HL-60 (cell line): Measurements from ENCODE around the gene GALNS.

ENCODE experiments used
- DNase-seq, 2 experiments: peaks; one replicate each; pipeline ENCODE4 v3.0.0-alpha.2; 2010 to 2020; ENCODE audit warnings: low read depth in 1 of 2, low spot score in 1 of 2
- H3K27ac ChIP-seq: fragments of 250-450 bp; sonication (Bioruptor Pico); replicated peaks from 2 replicates; pipeline ENCODE4 v1.5.1; 2020; ENCODE audit warnings: mild to moderate bottlenecking, moderate library complexity
- H3K27me3 ChIP-seq: fragments of 250-450 bp; sonication (Bioruptor Pico); 2 replicates; pipeline ENCODE4 v1.5.1; 2021; ENCODE audit warnings: mild to moderate bottlenecking, moderate library complexity; ENCODE audit not compliant: insufficient read depth, poor library complexity, severe bottlenecking
- H3K4me3 ChIP-seq: replicated peaks from 2 replicates; pipeline ENCODE4 v1.5.1; 2011; ENCODE audit warnings: mild to moderate bottlenecking, control low read depth, low read length; ENCODE audit not compliant: insufficient read depth
- CTCF ChIP-seq: IDR thresholded peaks from one replicate; pipeline ENCODE4 v1.5.1; 2011; ENCODE audit warnings: low read length, control low read depth, inconsistent platforms; ENCODE audit not compliant: insufficient read depth
- GABPA ChIP-seq: IDR thresholded peaks from 2 replicates; pipeline ENCODE4 v1.6.1; 2012; ENCODE audit warnings: low read depth
- POLR2AphosphoS5 ChIP-seq: IDR thresholded peaks from 2 replicates; pipeline ENCODE4 v1.6.1; 2012; ENCODE audit warnings: low read depth
- REST ChIP-seq: IDR thresholded peaks from 2 replicates; pipeline ENCODE4 v1.6.1; 2012; ENCODE audit warnings: low read depth; ENCODE audit not compliant: insufficient replicate concordance
- SPI1 ChIP-seq: IDR thresholded peaks from 2 replicates; pipeline ENCODE4 v1.6.1; 2012; ENCODE audit warnings: low read depth, mild to moderate bottlenecking, borderline replicate concordance

The GALNS gene

GRCh38 chr16:88857728-88858339 is 1.1 kb upstream of the GALNS start:
- TF ChIP-seq GABPA (no peak), SPI1 (no peak), CTCF (peak; percentile 51)

DNA sequence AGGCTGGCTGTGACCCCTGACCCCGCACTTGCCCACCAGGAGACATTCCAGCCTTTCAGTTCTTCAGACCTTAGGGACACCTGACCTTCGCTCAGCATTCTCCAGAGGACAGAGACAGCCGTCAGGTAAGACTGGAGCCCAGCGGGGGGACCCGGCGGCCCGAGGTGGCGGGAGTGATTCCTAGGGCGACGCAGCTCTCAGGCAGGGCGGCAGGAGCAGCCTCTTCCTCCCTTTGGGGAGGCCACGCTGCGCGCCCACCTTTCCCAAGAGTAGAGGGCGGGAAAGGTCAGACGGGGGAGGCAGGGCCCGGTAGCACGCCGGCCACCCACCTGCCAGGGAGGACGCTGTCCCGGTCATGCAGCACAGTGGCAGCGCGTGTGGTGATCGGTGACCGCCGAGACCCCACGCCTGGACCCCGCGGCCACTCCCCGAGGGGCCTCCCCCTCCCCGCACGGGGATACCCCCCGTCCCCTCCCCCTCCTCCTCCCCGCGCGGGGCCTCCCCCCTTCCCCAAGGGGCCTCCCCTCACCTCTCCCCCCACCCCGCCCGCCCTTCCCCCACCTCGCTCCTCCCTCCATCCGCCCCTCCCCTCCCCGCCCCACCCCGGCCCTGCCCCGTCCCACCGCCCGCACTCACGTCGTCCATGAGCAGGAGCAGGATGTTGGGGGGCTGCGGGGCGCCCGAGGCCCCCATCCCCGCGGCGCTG is 472 bp downstream of the GALNS start:
- DNase-seq: peak in 1 of 2 experiments; percentile 24
- TF ChIP-seq GABPA (no peak), CTCF (no peak), POLR2AphosphoS5 (no peak), REST (no peak), SPI1 (no peak)
- H3K27ac ChIP-seq: peak overlapping the region; percentile 58
- peak overlapping the region; percentile 50 for H3K4me3 ChIP-seq
- H3K27me3 ChIP-seq: no peaks in the 10 kb centered on the region

More at GRCh38 chr16:88857728-88858339, 1.1 kb upstream of the GALNS start:
- H3K4me3 ChIP-seq: peak overlapping the region; percentile 62
- H3K27ac ChIP-seq: peak overlapping the region; percentile 75
- DNase-seq: peak; percentile 32 to 73
- H3K27me3 ChIP-seq: no peaks in the 10 kb centered on the region

- peak overlapping the region; percentile 58 for H3K27ac ChIP-seq
- H3K27me3 ChIP-seq: no peaks in the 10 kb centered on the region
- peak overlapping the region; percentile 50 for H3K4me3 ChIP-seq
- TF ChIP-seq SPI1 (no peak), REST (no peak), CTCF (no peak), POLR2AphosphoS5 (no peak), GABPA (no peak)
- no peak for DNase-seq
Measured at GRCh38 chr16:88855736-88856121, 1.0 kb downstream of the GALNS start.
